SK-N-SH treated with all-trans-retinoic acid at 6 μM for 48 hours (cell line): Measurements from ENCODE around the gene EPGN.

Experiments used
- ATAC-seq: fragments of 200-7000 bp; cut with Tn5 transposase; 3 replicates; pipeline ENCODE4 v1.9.1; 2020; ENCODE audit warnings: mild to moderate bottlenecking, moderate library complexity
- ARNTL ChIP-seq: fragments of 450-650 bp; formaldehyde crosslinking; IDR thresholded peaks from 2 replicates; pipeline ENCODE4 v1.5.0; 2020; ENCODE audit warnings: low read depth, mild to moderate bottlenecking, moderate library complexity, borderline replicate concordance
- BACH2 ChIP-seq: fragments of 250-450 bp; sonication (Bioruptor Pico); IDR thresholded peaks from 2 replicates; pipeline ENCODE4 v1.9.0; 2021; ENCODE audit warnings: mild to moderate bottlenecking, borderline replicate concordance
- CSDC2 ChIP-seq: fragments of 250-450 bp; sonication (Bioruptor Pico); IDR thresholded peaks from 2 replicates; pipeline ENCODE4 v1.5.0; 2020; ENCODE audit warnings: mild to moderate bottlenecking, moderate library complexity
- CSRNP3 ChIP-seq: fragments of 250-450 bp; sonication (Bioruptor Pico); IDR thresholded peaks from 2 replicates; pipeline ENCODE4 v1.5.1; 2021; ENCODE audit warnings: mild to moderate bottlenecking, moderate library complexity
- ESRRG ChIP-seq: fragments of 250-450 bp; sonication (Bioruptor Pico); IDR thresholded peaks from 2 replicates; pipeline ENCODE4 v1.6.1; 2021; ENCODE audit warnings: mild to moderate bottlenecking
- GLIS3 ChIP-seq: fragments of 250-450 bp; sonication (Bioruptor Pico); IDR thresholded peaks from 2 replicates; pipeline ENCODE4 v1.5.0; 2020; ENCODE audit warnings: mild to moderate bottlenecking, moderate library complexity
- ISL1 ChIP-seq: fragments of 250-450 bp; sonication (Bioruptor Pico); IDR thresholded peaks from 2 replicates; pipeline ENCODE4 v2.1.2; 2022; ENCODE audit warnings: mild to moderate bottlenecking, moderate library complexity
- OSR1 ChIP-seq: fragments of 250-450 bp; sonication (Bioruptor Pico); IDR thresholded peaks from 2 replicates; pipeline ENCODE4 v1.8.0; 2022; ENCODE audit warnings: moderate library complexity, mild to moderate bottlenecking, inconsistent platforms
- PATZ1 ChIP-seq: fragments of 250-450 bp; sonication (Bioruptor Pico); IDR thresholded peaks from 2 replicates; pipeline ENCODE4 v1.8.0; 2020; ENCODE audit warnings: mild to moderate bottlenecking, moderate library complexity, borderline replicate concordance
- POU6F1 ChIP-seq: fragments of 250-450 bp; sonication (Bioruptor Pico); IDR thresholded peaks from 2 replicates; pipeline ENCODE4 v1.8.0; 2021; ENCODE audit warnings: low read depth, mild to moderate bottlenecking, moderate library complexity, borderline replicate concordance
- PPARA ChIP-seq: fragments of 250-450 bp; sonication (Bioruptor Pico); IDR thresholded peaks from 2 replicates; pipeline ENCODE4 v1.5.0; 2020; ENCODE audit warnings: mild to moderate bottlenecking, borderline replicate concordance
- SNAI2 ChIP-seq: fragments of 250-450 bp; sonication (Bioruptor Pico); IDR thresholded peaks from 2 replicates; pipeline ENCODE4 v1.5.0; 2020; ENCODE audit warnings: mild to moderate bottlenecking, moderate library complexity
- TCF4 ChIP-seq: fragments of 250-450 bp; sonication (Bioruptor Pico); IDR thresholded peaks from 2 replicates; pipeline ENCODE4 v1.8.0; 2021; ENCODE audit warnings: mild to moderate bottlenecking, moderate library complexity, borderline replicate concordance
- TOX ChIP-seq: fragments of 250-450 bp; sonication (Bioruptor Pico); IDR thresholded peaks from 2 replicates; pipeline ENCODE4 v1.8.0; 2021; ENCODE audit warnings: mild to moderate bottlenecking, moderate library complexity, borderline replicate concordance
- TSHZ2 ChIP-seq: fragments of 250-450 bp; sonication (Bioruptor Pico); IDR thresholded peaks from 2 replicates; pipeline ENCODE4 v1.5.0; 2020; ENCODE audit warnings: mild to moderate bottlenecking, moderate library complexity
- ZC3H10 ChIP-seq: fragments of 250-450 bp; sonication (Bioruptor Pico); IDR thresholded peaks from 2 replicates; pipeline ENCODE4 v1.5.1; 2021; ENCODE audit warnings: mild to moderate bottlenecking, moderate library complexity
- ZFP3 ChIP-seq: fragments of 250-450 bp; sonication (Bioruptor Pico); IDR thresholded peaks from 2 replicates; pipeline ENCODE4 v1.5.0; 2020; ENCODE audit warnings: mild to moderate bottlenecking, moderate library complexity
- ZFP30 ChIP-seq: fragments of 450-650 bp; formaldehyde crosslinking; IDR thresholded peaks from 2 replicates; pipeline ENCODE4 v1.5.0; 2022; ENCODE audit warnings: mild to moderate bottlenecking, moderate library complexity
- ZNF565 ChIP-seq: fragments of 450-650 bp; formaldehyde crosslinking; conservative IDR thresholded peaks from 2 replicates; pipeline ENCODE4 v1.5.0; 2020; ENCODE audit warnings: low read depth, mild to moderate bottlenecking, moderate library complexity
- ZNF70 ChIP-seq: fragments of 450-650 bp; formaldehyde crosslinking; IDR thresholded peaks from 2 replicates; pipeline ENCODE4 v1.5.0; 2020; ENCODE audit warnings: mild to moderate bottlenecking, moderate library complexity
- ZNF8 ChIP-seq: fragments of 450-650 bp; formaldehyde crosslinking; IDR thresholded peaks from 2 replicates; pipeline ENCODE4 v1.5.0; 2020; ENCODE audit warnings: mild to moderate bottlenecking, moderate library complexity

Gene EPGN

GRCh38 chr4:74268643-74269042, 39.6 kb upstream of the EPGN start:
- TF ChIP-seq ISL1 (CRISPR knock-in tag): no peak
- no peak for TF ChIP-seq CSRNP3 (CRISPR knock-in tag)
- no peak for TF ChIP-seq TOX
- TF ChIP-seq POU6F1 (CRISPR knock-in tag): no peak
- no peak for TF ChIP-seq SNAI2 (CRISPR knock-in tag)
- TF ChIP-seq ESRRG (CRISPR knock-in tag): no peak
- no peak for TF ChIP-seq PPARA
- no peak for TF ChIP-seq TSHZ2
- no peak for TF ChIP-seq TCF4 (CRISPR knock-in tag)
- no peak for TF ChIP-seq ARNTL (CRISPR knock-in tag)
- no peak for TF ChIP-seq PATZ1 (CRISPR knock-in tag)
- no peak for TF ChIP-seq GLIS3 (CRISPR knock-in tag)
- no peak for TF ChIP-seq ZFP3 (CRISPR knock-in tag)
- TF ChIP-seq CSDC2: no peak
- TF ChIP-seq ZNF565 (CRISPR knock-in tag): no peak
- TF ChIP-seq OSR1 (CRISPR knock-in tag): no peak
- TF ChIP-seq ZFP30 (CRISPR knock-in tag): no peak
- TF ChIP-seq ZNF8: no peak
- TF ChIP-seq BACH2 (CRISPR knock-in tag): no peak
- no peak for TF ChIP-seq ZNF70 (CRISPR knock-in tag)
- TF ChIP-seq, all 23 proteins: peak for 0
- no peak for ATAC-seq

- ATAC-seq: no peak
- TF ChIP-seq ZNF565 (CRISPR knock-in tag) (no peak), ARNTL (CRISPR knock-in tag) (no peak), GLIS3 (CRISPR knock-in tag) (no peak)
Observed at GRCh38 chr4:74278490-74278889, 29.8 kb upstream of the EPGN start.

- no peak for ATAC-seq
- no peak for TF ChIP-seq ZFP3 (CRISPR knock-in tag)
- no peak for TF ChIP-seq OSR1 (CRISPR knock-in tag)
- TF ChIP-seq BACH2 (CRISPR knock-in tag): no peak
- no peak for TF ChIP-seq TOX
- TF ChIP-seq ZNF565 (CRISPR knock-in tag): no peak
- TF ChIP-seq POU6F1 (CRISPR knock-in tag): no peak
- TF ChIP-seq GLIS3 (CRISPR knock-in tag): no peak
- TF ChIP-seq ISL1 (CRISPR knock-in tag): no peak
- TF ChIP-seq ZC3H10: no peak
- TF ChIP-seq ZFP30 (CRISPR knock-in tag): no peak
- TF ChIP-seq CSDC2: no peak
- no peak for TF ChIP-seq ZNF70 (CRISPR knock-in tag)
- TF ChIP-seq ARNTL (CRISPR knock-in tag): no peak
- TF ChIP-seq TCF4 (CRISPR knock-in tag): no peak
- TF ChIP-seq CSRNP3 (CRISPR knock-in tag): no peak
- no peak for TF ChIP-seq PPARA
- TF ChIP-seq PATZ1 (CRISPR knock-in tag): no peak
Observed at GRCh38 chr4:74279716-74280115, 28.6 kb upstream of the EPGN start.
